GM12878 (cell line): ENCODE data around the gene RCOR2. TPM values are rescaled to one million over a fixed set of nuclear protein-coding genes. Genes with fewer than 3 reads are reported as not detected.

ENCODE experiments used
- ATAC-seq: fragments of 200-7000 bp; cut with Tn5 transposase; 3 replicates; pipeline ENCODE4 v1.9.1; 2020; ENCODE audit warnings: mild to moderate bottlenecking, moderate library complexity
- BruUV-seq: library from RNA; stranded (reverse); fragments of 400-500 nt; replicated peaks from 2 replicates; lab custom pipeline; 2021; lab: Mats Ljungman, UMichigan
- CTCF ChIA-PET: fragments of 300-600 bp; sonication (Branson Sonifier 250); formaldehyde crosslinking; extraction: SDS; loops from one replicate; lab custom pipeline; 2021; ENCODE audit warnings: inconsistent platforms; lab: Yijun Ruan, JAX
- POLR2A ChIA-PET: fragments of 350-600 bp; formaldehyde crosslinking; extraction: SDS; loops from one replicate; lab custom pipeline; 2021; ENCODE audit warnings: inconsistent platforms; lab: Charles Lee
- RAD21 ChIA-PET: fragments of 300-600 bp; sonication (Branson Sonifier 250); formaldehyde crosslinking; loops from one replicate; lab custom pipeline; 2023; ENCODE audit warnings: antibody characterized with exemption; ENCODE audit not compliant: unreplicated experiment; lab: Charles Lee
- SMC1A ChIA-PET: fragments of 300-600 bp; sonication (Branson Sonifier 250); formaldehyde crosslinking; loops from one replicate; lab custom pipeline; 2023; ENCODE audit not compliant: unreplicated experiment, uncharacterized antibody; lab: Charles Lee
- DNase-seq: peaks from one replicate; pipeline ENCODE4 v3.0.0-alpha.2; 2011; ENCODE audit warnings: low read depth, low spot score
- FAIRE-seq: peaks from 3 replicates; lab custom pipeline; 2011; peaks lifted over from hg19 to GRCh38; lab: Jason Lieb, UNC
- H2AFZ ChIP-seq: 2 replicates; pipeline ENCODE4 v1.6.0; 2011; ENCODE audit warnings: low read depth, low read length, control low read depth; ENCODE audit not compliant: control insufficient read depth
- H3K27ac ChIP-seq: 2 replicates; pipeline ENCODE4 v1.5.1; 2011; ENCODE audit warnings: control low read depth; ENCODE audit not compliant: control insufficient read depth, insufficient read depth
- H3K27me3 ChIP-seq, 2 experiments: replicated peaks in 1 of 2; 2 replicates each; pipeline versions ENCODE4 v1.6.0 to v1.6.1; 2011; ENCODE audit warnings: low read length in 1 of 2; ENCODE audit not compliant: control insufficient read depth in 2 of 2, insufficient read depth in 2 of 2
- H3K36me3 ChIP-seq, 2 experiments: 2 replicates each; pipeline ENCODE4 v1.5.1; 2011; ENCODE audit warnings: low read length in 1 of 2; ENCODE audit not compliant: control insufficient read depth in 2 of 2, insufficient read depth in 2 of 2
- H3K4me1 ChIP-seq: 2 replicates; pipeline ENCODE4 v1.6.1; 2011; ENCODE audit warnings: mild to moderate bottlenecking, low read length, moderate library complexity, mixed read lengths; ENCODE audit not compliant: control insufficient read depth, insufficient read depth
- H3K4me2 ChIP-seq: 2 replicates; pipeline ENCODE4 v1.6.0; 2011; ENCODE audit warnings: control low read depth; ENCODE audit not compliant: control insufficient read depth, insufficient read depth
- H3K4me3 ChIP-seq: fragments of 200-600 bp; sonication (generic); 2 replicates; pipeline ENCODE4 v1.5.1; 2016
- H3K79me2 ChIP-seq: 2 replicates; pipeline ENCODE4 v1.6.0; 2011; ENCODE audit warnings: low read length; ENCODE audit not compliant: control insufficient read depth, insufficient read depth
- H3K9ac ChIP-seq: 2 replicates; pipeline ENCODE4 v1.8.0; 2011; ENCODE audit warnings: low read length, control low read depth, mixed read lengths; ENCODE audit not compliant: control insufficient read depth, insufficient read depth
- H3K9me3 ChIP-seq: replicated peaks from 3 replicates; pipeline ENCODE4 v1.5.1; 2011; ENCODE audit warnings: mild to moderate bottlenecking, low read length; ENCODE audit not compliant: control insufficient read depth, insufficient read depth
- H4K20me1 ChIP-seq: 2 replicates; pipeline ENCODE4 v1.6.0; 2011; ENCODE audit not compliant: control insufficient read depth, insufficient read depth
- DPF2 ChIP-seq: fragments of 450-650 bp; IDR thresholded peaks from 2 replicates; pipeline ENCODE4 v1.6.1; 2017; ENCODE audit warnings: mild to moderate bottlenecking
- E4F1 ChIP-seq: fragments of 450-650 bp; IDR thresholded peaks from 2 replicates; pipeline ENCODE4 v1.6.1; 2018; ENCODE audit warnings: borderline replicate concordance, mild to moderate bottlenecking; ENCODE audit not compliant: partially characterized antibody
- JUND ChIP-seq: IDR thresholded peaks from 2 replicates; pipeline ENCODE4 v1.6.1; 2012; ENCODE audit warnings: low read depth, mild to moderate bottlenecking, low read length, improper control_type of control experiment, moderate library complexity
- KAT2A ChIP-seq: conservative IDR thresholded peaks from 2 replicates; pipeline ENCODE4 v1.6.1; 2011; ENCODE audit warnings: low read depth, low read length; ENCODE audit not compliant: control insufficient read depth
- LARP7 ChIP-seq: fragments of 450-650 bp; IDR thresholded peaks from 2 replicates; pipeline ENCODE4 v1.6.1; 2017; ENCODE audit warnings: mild to moderate bottlenecking
- MXI1 ChIP-seq: fragments of 150-350 bp; IDR thresholded peaks from 2 replicates; pipeline ENCODE4 v1.6.1; 2011; ENCODE audit warnings: low read depth, mild to moderate bottlenecking, inconsistent platforms, low read length, improper control_type of control experiment
- NKRF ChIP-seq: fragments of 450-650 bp; conservative IDR thresholded peaks from 2 replicates; pipeline ENCODE4 v1.6.1; 2017; ENCODE audit warnings: mild to moderate bottlenecking, moderate library complexity
- PAX5 ChIP-seq: IDR thresholded peaks from 2 replicates; pipeline ENCODE4 v1.6.1; 2011; ENCODE audit warnings: low read depth, low read length, borderline replicate concordance
- PML ChIP-seq: IDR thresholded peaks from 2 replicates; pipeline ENCODE4 v1.6.1; 2012; ENCODE audit warnings: low read length, inconsistent platforms
- RAD51 ChIP-seq: fragments of 450-650 bp; IDR thresholded peaks from 2 replicates; pipeline ENCODE4 v1.6.1; 2016; ENCODE audit warnings: moderate library complexity, mild to moderate bottlenecking, inconsistent platforms
- SRF ChIP-seq, 2 experiments: IDR thresholded peaks; 2 replicates each; pipeline ENCODE4 v1.6.1; 2011; ENCODE audit warnings: low read depth in 2 of 2, low read length in 2 of 2, mild to moderate bottlenecking in 1 of 2, moderate library complexity in 1 of 2
- STAT1 ChIP-seq: fragments of 450-650 bp; conservative IDR thresholded peaks from 2 replicates; pipeline ENCODE4 v1.6.1; 2014; ENCODE audit warnings: antibody characterized with exemption, mild to moderate bottlenecking
- SUPT20H ChIP-seq: IDR thresholded peaks from 2 replicates; pipeline ENCODE4 v1.6.1; 2011; ENCODE audit warnings: low read depth, mild to moderate bottlenecking, low read length, moderate library complexity, borderline replicate concordance; ENCODE audit not compliant: control insufficient read depth
- WGBS: methylation state at CpG from one replicate; pipeline ENCODE4 v1.1.6; 2016; ENCODE audit warnings: low lambda C conversion rate; ENCODE audit not compliant: insufficient replicate concordance, insufficient coverage; ENCODE audit errors: missing lambda C conversion rate; 5-methylcytosine and 5-hydroxymethylcytosine counted together
- in situ Hi-C: fragments of 300-500 bp; cut with MboI; formaldehyde crosslinking; loops from 9 replicates; pipeline ENCODE4 v1.14.3; 2018; ENCODE audit warnings: mixed read lengths
- intact Hi-C: fragments of 100-400 bp; cut with micrococcal nuclease; formaldehyde crosslinking; loops from one replicate; pipeline ENCODE4 v1.14.2; 2022; ENCODE audit not compliant: unreplicated experiment
- polyA plus RNA-seq, 11 experiments: library from polyadenylated mRNA; depleted of rRNA in 4 of 11; unstranded in 6 of 11; stranded (reverse) in 5 of 11; fragments of >200 nt; fragmentation: Nextera tagmentation in 4 of 11; fragmentation: Illumina TruSeq in 1 of 11; extraction: Ambion mirVana in 4 of 11; extraction: Trizol in 1 of 11; gene quantifications; 1 replicate in 1 of 11; 2 replicates in 10 of 11; pipeline versions ENCODE4 v1.2.1 to v1.2.3, GENCODE V29; 2011 to 2016; ENCODE audit warnings: inconsistent platforms in 2 of 11, missing spikeins in 2 of 11, low read depth in 1 of 11
- total RNA-seq, 4 experiments: library from RNA; depleted of rRNA in 3 of 4; stranded (reverse); fragments of >200 nt in 3 of 4; fragmentation: Illumina TruSeq in 1 of 4; extraction: Trizol in 1 of 4; gene quantifications; 2 replicates each; pipeline versions ENCODE4 v1.2.1 to v1.2.3, GENCODE V29; 2013 to 2021

The RCOR2 gene
- total and polyA plus RNA-seq, 10 of the 15 experiments (the other 5 are each of a cell fraction or from before 2014, with no cell fraction given), result 0.06 to 0.32 (median 0.17) TPM; not detected in 5

DNA sequence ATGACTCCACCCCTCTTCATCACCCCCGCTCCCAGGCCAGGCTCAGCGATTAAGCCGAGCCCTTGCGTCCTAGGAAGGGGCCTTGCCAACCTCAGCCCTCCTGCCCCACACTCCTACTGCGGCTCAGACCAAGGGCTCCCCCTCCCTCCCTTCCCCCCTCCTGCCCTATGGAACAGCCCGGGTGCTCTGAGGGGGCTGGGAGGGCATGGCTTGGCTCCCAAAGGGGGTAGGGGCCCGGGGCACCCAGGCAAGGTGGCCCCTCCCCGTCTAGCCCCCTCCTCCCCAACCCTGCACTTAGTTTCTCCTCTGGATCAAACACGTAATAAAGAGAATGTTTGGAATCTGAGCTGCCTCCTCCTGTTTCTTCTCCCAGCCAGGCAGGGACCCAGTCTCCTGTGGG is 6.3 kb downstream of the RCOR2 start:
- FAIRE-seq (no peak), DNase-seq (no peak), ATAC-seq (no peak)
- POLR2A ChIA-PET, result no interaction called here
- CTCF ChIA-PET, result interaction anchor here (0.8 kb wide), 1 partner anchor 32 kb away, joined by 3 read pairs; no protein-coding TSS in a partner anchor
- H3K9me3 ChIP-seq, result no peaks in the 10 kb centered on the region
- H3K27ac ChIP-seq, result no peak overlapping the region
- in situ Hi-C loops, result no loop called here
- no peak overlapping the region for H3K4me3 ChIP-seq
- no peaks in the 10 kb centered on the region for H3K79me2 ChIP-seq
- RAD21 ChIA-PET, result no interaction called here
- intact Hi-C loops, result no loop called here
- H4K20me1 ChIP-seq, result no peaks in the 10 kb centered on the region
- no peak overlapping the region for H3K9ac ChIP-seq
- peaks cover 7 to 16% of the 10 kb centered on the region in 2 experiments; a peak in 3 of 4 replicates for H3K36me3 ChIP-seq
- no CpG with 5 or more reads among the region's 9 CpGs for WGBS
- TF ChIP-seq SRF (IDR thresholded peaks at IDR 0.05; ENCODE audit: low read depth in 2 of 2, low read length in 2 of 2) (no peak), STAT1 (no peak), JUND (no peak), NKRF (no peak), RAD51 (no peak), LARP7 (no peak), DPF2 (no peak), MXI1 (no peak), PML (no peak), E4F1 (no peak), SUPT20H (no peak), KAT2A (no peak), PAX5 (no peak)
- H3K4me2 ChIP-seq, result no peak overlapping the region
- no TSS peak for BruUV-seq
- no peaks in the 10 kb centered on the region for H3K4me1 ChIP-seq
- no peak overlapping the region for H2AFZ ChIP-seq
- H3K27me3 ChIP-seq, result no peaks in the 10 kb centered on the region; a peak in 1 of 4 replicates
- SMC1A ChIA-PET, result no interaction called here
